Subcutaneous abdominal adipose tissue (tissue), 5 donors: ENCODE results near the gene HIGD1C.
"Not testable (repeated sequence)": the region's sequence is repeated elsewhere in the genome, so short reads cannot be mapped to it uniquely, and the experiment has no call there.

Experiments used
- H3K27ac ChIP-seq: one replicate; pipeline ENCODE4 v1.7.0; 2013; ENCODE audit warnings: low read depth, mild to moderate bottlenecking, inconsistent platforms, low read length, moderate library complexity
- H3K27me3 ChIP-seq, 5 donors: one replicate each; pipeline ENCODE4 v1.7.0; 2013; ENCODE audit warnings: low read length in 5 of 5, inconsistent platforms in 1 of 5; ENCODE audit not compliant: control insufficient read depth in 5 of 5, insufficient read depth in 4 of 5
- H3K36me3 ChIP-seq, 5 donors: one replicate each; pipeline ENCODE4 v1.7.0; 2013; ENCODE audit warnings: low read length in 5 of 5; ENCODE audit not compliant: control insufficient read depth in 5 of 5, insufficient read depth in 5 of 5
- H3K4me1 ChIP-seq, 5 donors: one replicate each; pipeline ENCODE4 v1.7.0; 2013; ENCODE audit warnings: low read length in 5 of 5, mild to moderate bottlenecking in 3 of 5, moderate library complexity in 1 of 5; ENCODE audit not compliant: control insufficient read depth in 5 of 5, insufficient read depth in 5 of 5
- H3K4me3 ChIP-seq, 5 donors: one replicate each; pipeline ENCODE4 v1.7.0; 2013; ENCODE audit warnings: low read length in 5 of 5, low read depth in 1 of 5
- H3K9ac ChIP-seq, 5 donors: one replicate each; pipeline ENCODE4 v1.7.0; 2013; ENCODE audit warnings: low read length in 5 of 5, mild to moderate bottlenecking in 4 of 5, moderate library complexity in 3 of 5
- H3K9me3 ChIP-seq, 5 donors: one replicate each; pipeline ENCODE4 v1.7.0; 2013; ENCODE audit warnings: low read length in 5 of 5; ENCODE audit not compliant: control insufficient read depth in 5 of 5
- donor health status: healthy.
- donor health status: healthy.
- donor health status: healthy.
- donor health status: healthy.
- donor health status: healthy.

HIGD1C gene

GRCh38 chr12:50949801-50950302 lies 2.5 kb upstream of the HIGD1C start:
- Histone ChIP-seq H3K27ac (no peak overlapping the region), H3K4me1 (peaks cover 0 to 8% (median 0%) of the 10 kb centered on the region in 5 donors), H3K9ac (no peak overlapping the region), H3K4me3 (no peak overlapping the region), H3K36me3 (peaks cover 0 to 5% (median 0%) of the 10 kb centered on the region in 5 donors), H3K9me3 (no peaks in the 10 kb centered on the region), H3K27me3 (no peaks in the 10 kb centered on the region)

- Histone ChIP-seq H3K27me3 (no peaks in the 10 kb centered on the region), H3K27ac (no peak overlapping the region)
These were observed 1.2 kb upstream of the HIGD1C start for GRCh38 chr12:50951112-50951511.

DNA sequence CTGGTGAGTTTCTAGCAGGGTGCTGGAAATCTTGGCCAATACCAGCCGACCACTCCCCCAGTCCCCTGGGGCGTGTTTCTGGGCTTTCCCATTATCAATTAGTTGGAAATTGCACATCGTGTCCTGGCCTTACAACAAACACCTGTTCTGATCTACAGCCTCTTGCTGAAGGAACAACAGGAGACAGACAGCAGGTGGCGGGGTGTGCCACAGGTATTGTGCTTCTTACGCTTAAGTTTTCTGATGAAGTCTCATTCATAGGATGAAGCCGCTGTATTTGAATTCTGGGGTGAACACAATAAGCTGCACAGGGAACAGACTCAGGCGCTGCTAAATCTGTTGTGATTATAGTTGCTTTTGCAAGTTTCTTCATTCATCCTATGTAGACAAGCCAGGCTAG lies 703 bp downstream of the HIGD1C start:
- H3K4me3 ChIP-seq: no peak overlapping the region
- no peak overlapping the region for H3K27ac ChIP-seq
- peaks cover 0 to 5% (median 0%) of the 10 kb centered on the region in 5 donors for H3K36me3 ChIP-seq
- no peaks in the 10 kb centered on the region for H3K9me3 ChIP-seq
- H3K27me3 ChIP-seq: no peaks in the 10 kb centered on the region
- peaks cover 0 to 8% (median 0%) of the 10 kb centered on the region in 5 donors for H3K4me1 ChIP-seq
- H3K9ac ChIP-seq: no peak overlapping the region

More at GRCh38 chr12:50951112-50951511, 1.2 kb upstream of the HIGD1C start:
- H3K4me1 ChIP-seq: peaks cover 0 to 8% (median 0%) of the 10 kb centered on the region in 5 donors
- no peak overlapping the region for H3K4me3 ChIP-seq
- no peaks in the 10 kb centered on the region for H3K9me3 ChIP-seq
- H3K9ac ChIP-seq: no peak overlapping the region
- peaks cover 0 to 5% (median 0%) of the 10 kb centered on the region in 5 donors for H3K36me3 ChIP-seq

DNA sequence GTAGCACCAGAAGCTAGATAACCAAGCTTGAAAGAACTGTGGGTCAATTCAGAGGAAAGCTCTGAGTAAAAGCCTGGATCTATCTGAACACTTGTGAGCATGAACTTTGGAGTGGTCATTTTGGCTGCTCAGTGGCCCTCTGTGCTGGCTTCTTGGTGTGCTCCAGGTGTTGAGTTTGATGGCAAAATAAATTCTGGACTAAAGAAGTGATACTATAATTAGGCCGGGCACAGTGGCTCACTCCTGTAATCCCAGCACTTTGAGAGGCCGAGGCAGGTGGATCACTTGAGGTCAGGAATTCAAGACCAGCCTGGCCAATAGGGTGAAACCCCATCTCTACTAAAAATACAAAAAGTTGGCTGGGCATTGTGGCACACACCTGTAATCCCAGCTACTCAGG lies 2.4 kb downstream of the HIGD1C start:
- H3K4me1 ChIP-seq, H3K27me3 ChIP-seq, H3K4me3 ChIP-seq, H3K36me3 ChIP-seq, H3K9me3 ChIP-seq, H3K9ac ChIP-seq, H3K27ac ChIP-seq: not testable (repeated sequence)

DNA sequence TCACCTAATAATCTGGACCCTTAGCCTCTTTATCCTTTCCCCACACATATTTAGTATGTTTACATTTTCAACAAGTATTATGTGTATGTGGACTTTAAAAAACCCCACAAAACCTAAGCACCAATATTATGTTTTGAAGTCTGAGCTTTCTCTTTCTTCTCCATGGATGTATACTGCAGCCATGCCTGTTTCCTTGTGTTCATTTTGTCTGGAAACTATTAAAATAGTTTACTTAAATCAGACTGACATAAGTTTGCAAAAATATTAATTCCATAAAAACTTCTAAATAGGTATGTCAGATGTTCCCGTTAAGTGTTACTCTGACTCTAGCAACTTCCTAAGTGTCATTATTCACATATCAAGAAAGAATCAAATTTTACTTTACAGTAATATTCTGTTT lies 2.9 kb downstream of the HIGD1C start:
- Histone ChIP-seq H3K27ac (no peak overlapping the region), H3K4me1 (peaks cover 0 to 8% (median 0%) of the 10 kb centered on the region in 5 donors), H3K9ac (no peak overlapping the region), H3K36me3 (peaks cover 0 to 5% (median 0%) of the 10 kb centered on the region in 5 donors), H3K4me3 (no peak overlapping the region), H3K9me3 (no peaks in the 10 kb centered on the region), H3K27me3 (no peaks in the 10 kb centered on the region)

- H3K4me3 ChIP-seq: no peak overlapping the region
- H3K27ac ChIP-seq: no peak overlapping the region
- peaks cover 0 to 8% (median 0%) of the 10 kb centered on the region in 5 donors for H3K4me1 ChIP-seq
- no peaks in the 10 kb centered on the region for H3K27me3 ChIP-seq
- no peaks in the 10 kb centered on the region for H3K9me3 ChIP-seq
- no peak overlapping the region for H3K9ac ChIP-seq
- peaks cover 0 to 5% (median 0%) of the 10 kb centered on the region in 5 donors for H3K36me3 ChIP-seq
These were observed 3.4 kb downstream of the HIGD1C start for GRCh38 chr12:50955697-50956096.

GRCh38 chr12:50960130-50960529 lies 7.8 kb downstream of the HIGD1C start:
- Histone ChIP-seq H3K36me3 (no peaks in the 10 kb centered on the region), H3K27me3 (no peaks in the 10 kb centered on the region), H3K4me1 (no peaks in the 10 kb centered on the region), H3K9me3 (no peaks in the 10 kb centered on the region), H3K9ac (no peak overlapping the region), H3K27ac (no peak overlapping the region), H3K4me3 (no peak overlapping the region)

- Histone ChIP-seq H3K4me3 (no peak overlapping the region), H3K9ac (no peak overlapping the region)
These were observed 9.4 kb downstream of the HIGD1C start for GRCh38 chr12:50961708-50962107.

DNA sequence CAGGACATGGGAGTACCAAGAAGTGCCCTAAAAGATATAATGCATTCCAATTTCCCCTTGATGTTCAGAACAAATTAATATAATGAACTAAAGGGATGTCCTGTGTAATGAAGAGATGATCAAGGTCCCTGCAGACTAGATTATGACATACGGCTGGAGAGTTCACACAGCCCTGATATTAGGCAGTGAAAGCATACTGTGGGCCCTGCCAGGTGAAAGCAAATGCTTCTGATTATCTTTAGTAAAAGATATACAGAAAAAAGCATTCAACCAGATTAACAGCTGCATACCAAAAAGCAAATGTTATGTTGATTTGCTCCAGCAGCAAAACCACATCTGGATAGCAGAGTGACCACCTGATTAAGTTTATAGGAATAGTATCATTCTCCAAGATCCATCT lies 12.1 kb downstream of the HIGD1C start:
- Histone ChIP-seq H3K9ac (no peak overlapping the region), H3K36me3 (peaks cover 0 to 13% (median 2%) of the 10 kb centered on the region in 5 donors), H3K4me3 (no peak overlapping the region), H3K27ac (no peak overlapping the region), H3K4me1 (no peaks in the 10 kb centered on the region), H3K9me3 (no peaks in the 10 kb centered on the region), H3K27me3 (no peaks in the 10 kb centered on the region)

More at GRCh38 chr12:50961708-50962107, 9.4 kb downstream of the HIGD1C start:
- H3K27ac ChIP-seq: no peak overlapping the region
- no peaks in the 10 kb centered on the region for H3K27me3 ChIP-seq
- H3K9me3 ChIP-seq: no peaks in the 10 kb centered on the region
- H3K4me1 ChIP-seq: no peaks in the 10 kb centered on the region
- no peaks in the 10 kb centered on the region for H3K36me3 ChIP-seq

DNA sequence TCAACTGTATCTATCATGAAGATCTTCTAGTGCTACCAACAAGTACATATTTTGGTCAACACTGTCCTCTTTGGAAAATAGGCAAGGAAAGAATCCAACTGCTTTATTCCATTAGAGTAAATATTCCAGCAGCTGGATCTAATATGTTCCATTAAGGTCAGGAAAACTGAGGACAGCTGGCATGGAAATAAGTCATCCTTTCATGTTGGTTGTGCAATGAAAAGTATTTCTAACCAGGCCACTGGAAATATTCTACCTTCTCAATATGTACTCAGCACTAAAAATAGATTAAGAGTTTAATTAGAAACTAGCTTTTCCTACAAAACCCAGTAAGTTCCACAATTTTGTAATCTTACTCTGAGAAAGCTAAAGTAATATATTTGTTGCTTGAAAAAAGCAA lies 19.6 kb downstream of the HIGD1C start:
- Histone ChIP-seq H3K9me3 (no peaks in the 10 kb centered on the region), H3K9ac (no peak overlapping the region), H3K36me3 (peaks cover 0 to 14% (median 4%) of the 10 kb centered on the region in 5 donors), H3K27me3 (no peaks in the 10 kb centered on the region), H3K27ac (no peak overlapping the region), H3K4me3 (no peak overlapping the region), H3K4me1 (no peaks in the 10 kb centered on the region)
